ENCODE data around the gene VAT1L.

VAT1L gene

GRCh38 chr16:77763994-77764393 is 24.4 kb upstream of the VAT1L start:
- TF ChIP-seq MAX (IDR thresholded peaks at IDR 0.05) = no peak
- TF ChIP-seq RAD21 (IDR thresholded peaks at IDR 0.05; ENCODE audit: low read depth) = no peak
- TF ChIP-seq USF1 (IDR thresholded peaks at IDR 0.05) = no peak
- TF ChIP-seq TEAD4 (IDR thresholded peaks at IDR 0.05) = no peak
- TF ChIP-seq CEBPB (IDR thresholded peaks at IDR 0.05) = no peak
- no peak for TF ChIP-seq REST (IDR thresholded peaks at IDR 0.05; ENCODE audit: low read depth)
- no peak for TF ChIP-seq CREB1 (IDR thresholded peaks at IDR 0.05; ENCODE audit: low read depth)
- no peak for TF ChIP-seq TCF12 (IDR thresholded peaks at IDR 0.05; ENCODE audit: low read depth)
- TF ChIP-seq TAF1 (IDR thresholded peaks at IDR 0.05; ENCODE audit: low read depth) = no peak
- TF ChIP-seq FOXM1 (IDR thresholded peaks at IDR 0.05; ENCODE audit: borderline replicate concordance, low read depth) = no peak
- no peak for TF ChIP-seq YY1 (IDR thresholded peaks at IDR 0.05; ENCODE audit: low read depth)
- TF ChIP-seq NFIC (IDR thresholded peaks at IDR 0.05) = no peak
- no peak for TF ChIP-seq EP300 (IDR thresholded peaks at IDR 0.05; ENCODE audit: borderline replicate concordance)

- TF ChIP-seq NFIC (IDR thresholded peaks at IDR 0.05) (no peak), TEAD4 (IDR thresholded peaks at IDR 0.05) (no peak), USF1 (IDR thresholded peaks at IDR 0.05) (no peak), REST (IDR thresholded peaks at IDR 0.05; ENCODE audit: low read depth) (no peak)
Observed at GRCh38 chr16:77767211-77767610, 21.2 kb upstream of the VAT1L start.

GRCh38 chr16:77767826-77768225 is 20.5 kb upstream of the VAT1L start:
- TF ChIP-seq YY1 (IDR thresholded peaks at IDR 0.05; ENCODE audit: low read depth) = no peak
- TF ChIP-seq NFIC (IDR thresholded peaks at IDR 0.05) = no peak
- TF ChIP-seq TEAD4 (IDR thresholded peaks at IDR 0.05) = no peak
- no peak for TF ChIP-seq EGR1 (IDR thresholded peaks at IDR 0.05)
- no peak for TF ChIP-seq ZBTB7A (IDR thresholded peaks at IDR 0.05; ENCODE audit: low read depth)
- no peak for TF ChIP-seq FOXM1 (IDR thresholded peaks at IDR 0.05; ENCODE audit: borderline replicate concordance, low read depth)
- TF ChIP-seq USF1 (IDR thresholded peaks at IDR 0.05) = no peak
- TF ChIP-seq RAD21 (IDR thresholded peaks at IDR 0.05; ENCODE audit: low read depth) = no peak
- no peak for TF ChIP-seq REST (IDR thresholded peaks at IDR 0.05; ENCODE audit: low read depth)
- TF ChIP-seq TCF12 (IDR thresholded peaks at IDR 0.05; ENCODE audit: low read depth) = no peak
- no peak for TF ChIP-seq CREB1 (IDR thresholded peaks at IDR 0.05; ENCODE audit: low read depth)
- no peak for TF ChIP-seq TAF1 (IDR thresholded peaks at IDR 0.05; ENCODE audit: low read depth)
- TF ChIP-seq CEBPB (IDR thresholded peaks at IDR 0.05) = no peak
- TF ChIP-seq MAX (IDR thresholded peaks at IDR 0.05) = no peak
- no peak for TF ChIP-seq EP300 (IDR thresholded peaks at IDR 0.05; ENCODE audit: borderline replicate concordance)

- no peak for TF ChIP-seq EGR1 (IDR thresholded peaks at IDR 0.05)
- no peak for TF ChIP-seq FOXM1 (IDR thresholded peaks at IDR 0.05; ENCODE audit: borderline replicate concordance, low read depth)
- TF ChIP-seq CEBPB (IDR thresholded peaks at IDR 0.05) = no peak
- TF ChIP-seq NFIC (IDR thresholded peaks at IDR 0.05) = no peak
- no peak for TF ChIP-seq EP300 (IDR thresholded peaks at IDR 0.05; ENCODE audit: borderline replicate concordance)
- no peak for TF ChIP-seq TCF12 (IDR thresholded peaks at IDR 0.05; ENCODE audit: low read depth)
- TF ChIP-seq ZBTB7A (IDR thresholded peaks at IDR 0.05; ENCODE audit: low read depth) = no peak
- TF ChIP-seq TEAD4 (IDR thresholded peaks at IDR 0.05) = no peak
- TF ChIP-seq MAX (IDR thresholded peaks at IDR 0.05) = no peak
- TF ChIP-seq YY1 (IDR thresholded peaks at IDR 0.05; ENCODE audit: low read depth) = no peak
- TF ChIP-seq USF1 (IDR thresholded peaks at IDR 0.05) = no peak
- TF ChIP-seq RAD21 (IDR thresholded peaks at IDR 0.05; ENCODE audit: low read depth) = no peak
- no peak for TF ChIP-seq REST (IDR thresholded peaks at IDR 0.05; ENCODE audit: low read depth)
- no peak for TF ChIP-seq TAF1 (IDR thresholded peaks at IDR 0.05; ENCODE audit: low read depth)
- no peak for TF ChIP-seq CREB1 (IDR thresholded peaks at IDR 0.05; ENCODE audit: low read depth)
Observed at GRCh38 chr16:77775911-77776909, 12.2 kb upstream of the VAT1L start.
